GM19372 (cell line): ENCODE measurements around the gene PRR36.
"Not testable (repeated sequence)": the region's sequence is repeated elsewhere in the genome, so short reads cannot be mapped to it uniquely, and the experiment has no call there.

ENCODE experiments used
- ATAC-seq: cut with Tn5 transposase; IDR thresholded peaks from one replicate; pipeline ENCODE4 v1.9.1; 2021; ENCODE audit warnings: mild to moderate bottlenecking, low read depth, moderate library complexity; ENCODE audit not compliant: unreplicated experiment

Gene PRR36

DNA sequence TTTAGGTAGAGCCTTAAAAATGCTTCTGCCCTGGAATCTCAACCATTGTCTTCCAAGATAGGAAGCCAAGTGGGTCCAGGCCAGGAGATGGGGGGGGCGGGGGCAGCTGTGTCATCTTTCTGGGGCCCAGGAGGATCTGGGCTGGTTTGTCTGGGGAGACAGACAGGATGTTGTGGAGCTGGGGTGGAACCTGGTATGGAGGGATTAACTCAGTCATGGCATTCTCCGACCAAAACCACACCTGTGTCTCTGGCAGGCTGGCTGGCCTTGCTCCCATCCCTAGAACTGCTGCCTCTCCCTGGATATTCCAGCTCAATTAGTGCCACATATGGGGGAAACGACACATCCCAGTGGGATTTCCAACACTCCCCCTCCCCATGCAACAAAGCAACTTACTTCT, 26.7 kb upstream of the PRR36 start:
- no peak for ATAC-seq

GRCh38 chr19:7900401-7900870, 26.2 kb upstream of the PRR36 start:
- no peak for ATAC-seq

DNA sequence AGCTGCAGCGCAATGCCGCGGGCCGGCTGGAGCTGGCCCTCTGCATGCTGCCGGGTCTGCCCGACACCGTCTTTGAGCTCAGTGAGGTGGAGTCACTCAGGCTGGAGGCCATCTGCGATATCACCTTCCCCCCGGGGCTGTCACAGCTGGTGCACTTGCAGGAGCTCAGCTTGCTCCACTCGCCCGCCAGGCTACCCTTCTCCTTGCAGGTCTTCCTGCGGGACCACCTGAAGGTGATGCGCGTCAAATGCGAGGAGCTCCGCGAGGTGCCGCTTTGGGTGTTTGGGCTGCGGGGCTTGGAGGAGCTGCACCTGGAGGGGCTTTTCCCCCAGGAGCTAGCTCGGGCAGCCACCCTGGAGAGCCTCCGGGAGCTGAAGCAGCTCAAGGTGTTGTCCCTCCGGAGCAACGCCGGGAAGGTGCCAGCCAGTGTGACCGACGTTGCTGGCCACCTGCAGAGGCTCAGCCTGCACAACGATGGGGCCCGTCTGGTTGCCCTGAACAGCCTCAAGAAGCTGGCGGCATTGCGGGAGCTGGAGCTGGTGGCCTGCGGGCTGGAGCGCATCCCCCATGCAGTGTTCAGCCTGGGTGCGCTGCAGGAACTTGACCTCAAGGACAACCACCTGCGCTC, 25.7 kb upstream of the PRR36 start:
- ATAC-seq, result no peak

- no peak for ATAC-seq
Measured at GRCh38 chr19:7898967-7899366, 24.8 kb upstream of the PRR36 start.

DNA sequence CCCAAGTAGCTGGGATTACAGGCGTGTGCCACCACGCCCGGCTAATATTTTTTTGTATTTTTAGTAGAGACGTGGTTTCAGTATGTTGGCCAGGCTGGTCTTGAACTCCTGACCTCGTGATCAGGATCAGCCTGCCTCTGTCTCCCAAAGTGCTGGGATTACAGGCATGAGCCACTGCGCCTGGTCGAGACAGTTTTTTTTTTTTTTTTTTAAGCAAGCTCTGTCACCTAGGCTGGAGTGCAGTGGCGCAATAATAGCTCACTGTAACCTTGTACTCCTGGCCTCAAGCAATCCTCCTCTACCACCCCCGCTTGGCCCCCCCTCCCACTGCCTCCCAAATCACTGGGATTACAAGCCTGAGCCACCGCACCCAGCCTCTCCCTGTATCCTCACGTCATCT, 23.1 kb upstream of the PRR36 start:
- no peak for ATAC-seq

DNA sequence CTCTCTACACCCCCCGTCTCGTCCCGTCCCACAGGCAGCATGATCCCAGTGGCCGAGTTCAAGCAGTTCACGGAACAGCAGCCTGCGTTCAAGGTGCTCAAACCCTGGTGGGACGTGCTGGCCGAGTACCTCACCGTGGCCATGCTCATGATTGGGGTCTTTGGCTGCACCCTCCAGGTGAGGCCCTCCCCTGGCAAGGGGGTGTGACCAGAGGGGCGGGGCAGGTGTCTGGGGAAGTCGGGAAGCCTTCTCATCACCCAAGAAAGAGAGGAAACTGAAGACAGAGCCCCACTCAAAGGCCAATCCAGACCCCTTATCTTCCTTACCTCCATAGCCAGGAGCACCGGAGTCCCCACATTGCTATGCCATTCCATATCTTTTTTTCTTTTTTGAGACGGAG, 21.4 kb upstream of the PRR36 start:
- no peak for ATAC-seq

- ATAC-seq, result no peak
Measured at GRCh38 chr19:7894612-7895309, 20.6 kb upstream of the PRR36 start.

GRCh38 chr19:7893362-7894101, 19.3 kb upstream of the PRR36 start:
- ATAC-seq, result not testable (repeated sequence)

- no peak for ATAC-seq
Measured at GRCh38 chr19:7888826-7889217, 14.6 kb upstream of the PRR36 start.

- no peak for ATAC-seq
Measured at GRCh38 chr19:7888145-7888825, 14.1 kb upstream of the PRR36 start, which contains the start of gene LRRC8E. LRRC8E (plus strand) TSS chr19:7888510; CDS start chr19:7895604, 7,094 bp downstream.

- ATAC-seq, result no peak
Measured at GRCh38 chr19:7887408-7888144, 13.4 kb upstream of the PRR36 start.

DNA sequence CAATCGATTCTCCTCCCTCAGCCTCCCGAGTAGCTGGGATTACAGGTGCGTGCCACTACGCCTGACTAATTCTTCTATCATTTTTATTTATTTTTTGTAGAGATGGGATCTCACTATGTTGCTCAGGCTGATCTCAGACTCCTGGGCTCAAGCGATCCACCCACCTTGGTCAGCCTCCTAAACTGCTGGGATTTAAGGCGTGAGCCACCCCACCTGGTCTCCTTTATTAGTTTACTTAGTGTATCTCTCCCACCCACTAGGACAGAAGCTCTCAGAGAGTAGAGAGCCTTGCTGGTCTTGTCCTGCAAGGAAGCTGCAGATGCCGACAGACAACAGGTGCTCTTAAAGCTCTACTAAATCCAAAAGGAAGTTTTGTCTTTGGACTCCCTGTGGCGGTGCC, 11.6 kb upstream of the PRR36 start:
- no peak for ATAC-seq

- ATAC-seq, result no peak
Measured at GRCh38 chr19:7883796-7884570, 9.8 kb upstream of the PRR36 start.

GRCh38 chr19:7883105-7883504, 8.9 kb upstream of the PRR36 start:
- ATAC-seq, result no peak

GRCh38 chr19:7881910-7882309, 7.7 kb upstream of the PRR36 start:
- no peak for ATAC-seq

DNA sequence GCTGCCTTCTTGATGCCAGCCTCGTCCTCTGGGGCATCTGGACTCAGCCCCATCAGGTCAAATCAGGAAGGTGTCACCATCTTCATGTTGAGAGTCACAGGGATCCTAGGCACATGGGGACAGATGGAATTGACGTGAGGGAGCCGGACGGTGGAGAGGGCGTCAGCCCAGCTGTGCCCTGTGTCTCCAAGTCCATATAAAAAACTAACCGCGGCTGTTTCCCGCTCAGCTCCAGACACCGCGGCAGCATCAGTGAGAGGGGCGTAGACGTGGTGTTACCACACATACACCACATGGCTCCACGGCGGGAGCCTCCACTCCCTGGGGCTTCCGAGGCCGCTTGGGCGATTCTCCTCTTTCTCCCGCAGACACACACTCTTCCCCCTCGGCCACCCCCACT, 5.6 kb upstream of the PRR36 start:
- ATAC-seq, result no peak

DNA sequence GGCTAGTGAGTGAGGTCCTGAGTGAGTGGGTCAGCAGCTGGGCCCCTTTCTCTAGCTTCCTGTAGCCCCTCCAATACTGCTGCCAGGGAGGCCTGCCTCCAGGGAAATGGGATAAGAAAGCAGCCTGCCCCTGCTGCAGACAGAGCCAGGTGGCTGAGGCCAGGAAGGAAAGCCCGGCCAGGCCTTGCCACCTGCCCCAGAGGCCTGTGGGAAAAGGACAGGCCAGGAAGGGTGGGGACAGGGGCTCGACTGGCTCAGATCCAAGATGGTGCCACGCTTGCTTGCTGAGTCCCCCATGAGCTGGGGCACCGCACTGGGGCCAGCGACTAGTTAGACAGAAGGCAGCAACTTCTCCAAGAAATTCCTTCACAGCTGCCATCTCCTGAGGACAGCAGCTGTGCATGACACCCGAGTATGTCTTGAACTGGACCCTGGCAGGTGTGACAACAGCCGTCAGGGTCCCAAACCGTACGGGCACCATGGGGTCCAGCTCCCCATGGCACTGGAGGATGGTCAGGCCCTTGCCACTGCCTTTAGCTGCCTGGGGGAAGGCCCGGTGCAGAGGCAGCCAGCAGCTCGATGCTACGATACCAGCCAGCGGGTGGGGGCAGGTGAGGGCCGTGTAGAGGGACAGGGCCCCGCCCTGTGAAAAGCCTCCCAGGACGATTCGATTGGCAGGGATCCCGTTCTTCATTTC, 5.1 kb upstream of the PRR36 start:
- no peak for ATAC-seq

GRCh38 chr19:7877249-7877836, 3.2 kb upstream of the PRR36 start:
- ATAC-seq, result no peak

DNA sequence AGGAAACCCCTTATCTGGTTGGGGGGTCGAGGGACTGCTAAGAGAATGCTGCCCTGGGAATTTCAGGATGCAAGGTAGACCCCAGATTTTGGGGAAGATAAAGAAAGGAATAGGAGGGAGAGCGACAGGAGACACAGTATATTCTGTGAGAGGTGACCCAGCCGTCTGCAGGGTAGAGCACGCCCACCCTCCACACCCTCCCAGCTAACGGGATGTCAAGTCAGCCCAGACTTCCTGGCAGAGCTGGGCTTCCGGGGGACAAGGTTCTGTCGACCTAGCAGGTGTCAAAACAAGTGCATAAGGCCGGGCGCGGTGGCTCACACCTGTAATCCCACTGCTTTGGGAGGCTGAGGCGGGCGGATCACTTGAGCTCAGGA, 695 bp upstream of the PRR36 start:
- ATAC-seq, result no peak
